ENCODE data around the gene MELTF.

Gene MELTF

GRCh38 chr3:197026481-197026866, 3.1 kb downstream of the MELTF start:
- DNase-seq = no peak

- no peak for DNase-seq
Observed at GRCh38 chr3:197025736-197026480, 3.7 kb downstream of the MELTF start.

- DNase-seq = no peak
Observed at GRCh38 chr3:197024881-197025735, 4.5 kb downstream of the MELTF start.

GRCh38 chr3:197023998-197024651, 5.5 kb downstream of the MELTF start:
- DNase-seq = no peak

GRCh38 chr3:197023241-197023997, 6.2 kb downstream of the MELTF start:
- no peak for DNase-seq

- DNase-seq = no peak
Observed at GRCh38 chr3:197022405-197023231, 7.0 kb downstream of the MELTF start.

- no peak for DNase-seq
Observed at GRCh38 chr3:197021729-197022404, 7.8 kb downstream of the MELTF start.

GRCh38 chr3:197021231-197021630, 8.4 kb downstream of the MELTF start:
- DNase-seq = no peak

- DNase-seq = no peak
Observed at GRCh38 chr3:197019535-197019934, 10.1 kb downstream of the MELTF start.

GRCh38 chr3:197019021-197019420, 10.6 kb downstream of the MELTF start:
- no peak for DNase-seq

- DNase-seq = no peak
Observed at GRCh38 chr3:197017003-197017402, 12.6 kb downstream of the MELTF start.

GRCh38 chr3:197015790-197016736, 13.6 kb downstream of the MELTF start:
- no peak for DNase-seq

GRCh38 chr3:197014942-197015575, 14.6 kb downstream of the MELTF start:
- DNase-seq = no peak

- no peak for DNase-seq
Observed at GRCh38 chr3:197014024-197014423, 15.6 kb downstream of the MELTF start.

GRCh38 chr3:197012540-197012883, 17.1 kb downstream of the MELTF start:
- no peak for DNase-seq

GRCh38 chr3:197011780-197012539, 17.7 kb downstream of the MELTF start:
- DNase-seq = no peak

- no peak for DNase-seq
Observed at GRCh38 chr3:197010556-197011351, 18.9 kb downstream of the MELTF start.

- DNase-seq = no peak
Observed at GRCh38 chr3:197009532-197010019, 20.0 kb downstream of the MELTF start.
